A549 (cell line): Measurements from ENCODE around the gene MTARC1. TPM values are rescaled to one million over a fixed set of nuclear protein-coding genes. Genes with fewer than 3 reads are reported as not detected.
A peak's percentile ranks its signal among the peaks of the same experiment; 100 is the strongest.

Source experiments
- ATAC-seq, 2 experiments: fragments of 200-7000 bp in 1 of 2; fragments of >200 bp in 1 of 2; cut with Nextera tagmentation in 1 of 2; cut with Tn5 transposase in 1 of 2; 3 replicates each; pipeline versions ENCODE4 v1.8.0 to v1.9.1; 2018 to 2020; ENCODE audit warnings: mild to moderate bottlenecking in 1 of 2, moderate library complexity in 1 of 2
- CTCF ChIA-PET: fragments of 300-600 bp; sonication (Branson Sonifier 250); formaldehyde crosslinking; extraction: SDS; loops from one replicate; lab custom pipeline; 2021; ENCODE audit warnings: antibody characterized with exemption, inconsistent platforms; lab: Yijun Ruan, JAX
- POLR2A ChIA-PET: fragments of 350-600 bp; formaldehyde crosslinking; extraction: SDS; loops from one replicate; lab custom pipeline; 2021; ENCODE audit warnings: antibody characterized with exemption, inconsistent platforms; lab: Yijun Ruan, JAX
- DNase-seq, 2 experiments: peaks; one replicate each; pipeline versions ENCODE4 v3.0.0 to v3.0.0-alpha.2; 2011 to 2016; ENCODE audit warnings: low read depth in 1 of 2, low spot score in 1 of 2
- FAIRE-seq: peaks from 2 replicates; lab custom pipeline; 2011; peaks lifted over from hg19 to GRCh38; lab: Jason Lieb, UNC
- H3K27ac ChIP-seq, 2 experiments: fragments of >200 bp; sonication (Bioruptor Twin); formaldehyde crosslinking; 3 replicates each; pipeline ENCODE4 v1.5.1; 2016 to 2017
- H3K4me1 ChIP-seq: fragments of >200 bp; sonication (Bioruptor Twin); formaldehyde crosslinking; 3 replicates; pipeline ENCODE4 v1.6.1; 2016
- H3K4me2 ChIP-seq: fragments of >200 bp; sonication (Bioruptor Twin); formaldehyde crosslinking; 3 replicates; pipeline ENCODE4 v1.6.1; 2016
- H3K4me3 ChIP-seq: fragments of >200 bp; sonication (Bioruptor Twin); formaldehyde crosslinking; 3 replicates; pipeline ENCODE4 v1.5.1; 2016
- H3K9me3 ChIP-seq: fragments of >200 bp; sonication (Bioruptor Twin); formaldehyde crosslinking; 3 replicates; pipeline ENCODE4 v1.6.1; 2016
- BCL3 ChIP-seq: fragments of >200 bp; sonication (Bioruptor Twin); formaldehyde crosslinking; IDR thresholded peaks from 3 replicates; pipeline ENCODE4 v1.6.1; 2016
- CBX8 ChIP-seq: fragments of 200-600 bp; sonication (generic); IDR thresholded peaks from 2 replicates; pipeline ENCODE4 v1.6.1; 2016
- CHD2 ChIP-seq: fragments of 150-350 bp; IDR thresholded peaks from 2 replicates; pipeline ENCODE4 v1.6.1; 2014; ENCODE audit warnings: low read length; ENCODE audit not compliant: partially characterized antibody
- CTCF ChIP-seq: fragments of >200 bp; sonication (Bioruptor Twin); formaldehyde crosslinking; IDR thresholded peaks from 3 replicates; pipeline ENCODE4 v1.5.1; 2016
- EP300 ChIP-seq, 2 experiments: fragments of >200 bp; sonication (Bioruptor Twin); formaldehyde crosslinking; IDR thresholded peaks; 2 replicates in 1 of 2; 3 replicates in 1 of 2; pipeline ENCODE4 v1.6.1; 2016 to 2017
- FOXS1 ChIP-seq: fragments of 250-450 bp; sonication (Bioruptor Pico); IDR thresholded peaks from 2 replicates; pipeline ENCODE4 v1.5.0; 2020; ENCODE audit warnings: mild to moderate bottlenecking, moderate library complexity
- HOXA7 ChIP-seq: fragments of 250-450 bp; sonication (Bioruptor Pico); IDR thresholded peaks from 2 replicates; pipeline ENCODE4 v1.5.0; 2020; ENCODE audit warnings: mild to moderate bottlenecking, moderate library complexity
- HOXB5 ChIP-seq: fragments of 250-450 bp; sonication (Bioruptor Pico); IDR thresholded peaks from 2 replicates; pipeline ENCODE4 v1.5.0; 2020; ENCODE audit warnings: mild to moderate bottlenecking, moderate library complexity
- JUNB ChIP-seq: fragments of >200 bp; sonication (Bioruptor Twin); formaldehyde crosslinking; IDR thresholded peaks from 2 replicates; pipeline ENCODE4 v1.6.1; 2016
- KDM1A ChIP-seq: fragments of 200-600 bp; sonication (generic); IDR thresholded peaks from 2 replicates; pipeline ENCODE4 v1.6.1; 2016; ENCODE audit warnings: low read depth, mild to moderate bottlenecking
- KDM5A ChIP-seq: fragments of 200-600 bp; sonication (generic); IDR thresholded peaks from 2 replicates; pipeline ENCODE4 v1.6.1; 2016; ENCODE audit warnings: antibody characterized with exemption, mild to moderate bottlenecking
- MAX ChIP-seq: IDR thresholded peaks from 2 replicates; pipeline ENCODE4 v1.6.1; 2012
- MAZ ChIP-seq: fragments of 150-350 bp; IDR thresholded peaks from 2 replicates; pipeline ENCODE4 v1.6.1; 2014; ENCODE audit warnings: antibody characterized with exemption, low read depth, low read length, borderline replicate concordance
- MYC ChIP-seq: IDR thresholded peaks from 2 replicates; pipeline ENCODE4 v1.6.1; 2012; ENCODE audit warnings: mild to moderate bottlenecking, inconsistent platforms, low read length, improper control_type of control experiment, borderline replicate concordance
- NPAS2 ChIP-seq: fragments of 250-450 bp; sonication (Bioruptor Pico); IDR thresholded peaks from 2 replicates; pipeline ENCODE4 v1.8.0; 2022; ENCODE audit warnings: mild to moderate bottlenecking, moderate library complexity, borderline replicate concordance
- PHF8 ChIP-seq: fragments of 200-600 bp; sonication (generic); IDR thresholded peaks from 2 replicates; pipeline ENCODE4 v1.6.1; 2016; ENCODE audit warnings: low read depth, mild to moderate bottlenecking, antibody characterized with exemption, moderate library complexity, borderline replicate concordance
- RAD21 ChIP-seq, 2 experiments: fragments of >200 bp in 1 of 2; sonication (Bioruptor Twin) in 1 of 2; formaldehyde crosslinking in 1 of 2; IDR thresholded peaks in 1 of 2; conservative IDR thresholded peaks in 1 of 2; 2 replicates in 1 of 2; 3 replicates in 1 of 2; pipeline ENCODE4 v1.6.1; 2012 to 2018; ENCODE audit warnings: inconsistent platforms in 1 of 2
- RCOR1 ChIP-seq: fragments of 150-350 bp; IDR thresholded peaks from 2 replicates; pipeline ENCODE4 v1.6.1; 2014; ENCODE audit warnings: antibody characterized with exemption, low read length, low read depth
- RNF2 ChIP-seq: fragments of 200-600 bp; sonication (generic); IDR thresholded peaks from 2 replicates; pipeline ENCODE4 v1.6.1; 2016; ENCODE audit warnings: low read depth, mild to moderate bottlenecking, antibody characterized with exemption, moderate library complexity, borderline replicate concordance
- SMC3 ChIP-seq: fragments of >200 bp; sonication (Bioruptor Twin); formaldehyde crosslinking; IDR thresholded peaks from 3 replicates; pipeline ENCODE4 v1.6.1; 2018; ENCODE audit warnings: inconsistent platforms
- TFCP2L1 ChIP-seq: fragments of 250-450 bp; sonication (Bioruptor Pico); IDR thresholded peaks from 2 replicates; pipeline ENCODE4 v1.5.0; 2021; ENCODE audit warnings: mild to moderate bottlenecking
- TP53 ChIP-seq: fragments of 250-450 bp; sonication (Bioruptor Pico); IDR thresholded peaks from 2 replicates; pipeline ENCODE4 v1.5.0; 2021; ENCODE audit warnings: mild to moderate bottlenecking, moderate library complexity
- USF2 ChIP-seq: fragments of 450-650 bp; IDR thresholded peaks from 2 replicates; pipeline ENCODE4 v1.6.1; 2014; ENCODE audit warnings: antibody characterized with exemption
- ZNF302 ChIP-seq: fragments of 250-450 bp; sonication (Bioruptor Pico); IDR thresholded peaks from 2 replicates; pipeline ENCODE4 v1.9.0; 2021; ENCODE audit warnings: inconsistent platforms, mild to moderate bottlenecking, moderate library complexity
- WGBS: methylation state at CpG from one replicate; pipeline ENCODE4 v1.1.6; 2017; ENCODE audit errors: missing lambda C conversion rate; 5-methylcytosine and 5-hydroxymethylcytosine counted together
- polyA plus RNA-seq, 4 experiments: library from polyadenylated mRNA; depleted of rRNA in 3 of 4; stranded (reverse); fragments of >200 nt; fragmentation: RNase III in 1 of 4; extraction: RNeasy Plus Mini Kit Qiagen cat#74134 plus additional on column Dnase treatment in 1 of 4; gene quantifications; 2 replicates in 3 of 4; 3 replicates in 1 of 4; pipeline ENCODE4 v1.2.3, GENCODE V29; 2011 to 2017

Gene MTARC1
- polyA plus RNA-seq, 2 of the 4 experiments (the other 2 are of a cell fraction): 9.5 to 10.1 TPM

GRCh38 chr1:220776254-220776653 lies 10.5 kb upstream of the MTARC1 start:
- no peaks in the 10 kb centered on the region for H3K9me3 ChIP-seq
- DNase-seq (no peak), FAIRE-seq (no peak), ATAC-seq (no peak)
- no peak for TF ChIP-seq JUNB
- no peak for TF ChIP-seq MAZ
- no peak for TF ChIP-seq USF2
- no peak for TF ChIP-seq ZNF302 (CRISPR knock-in tag)
- no peak for TF ChIP-seq RCOR1
- no peak for TF ChIP-seq RNF2
- no peak for TF ChIP-seq MYC
- no peak for TF ChIP-seq CBX8
- no peak overlapping the region for H3K4me3 ChIP-seq
- ChIA-PET CTCF (interaction anchor here (0.6 to 5.2 kb wide), 48 partner anchors 8 to 589 kb away, joined by 3 to 78 read pairs (median 6); partner anchors contain the start of genes C1orf115, MTARC1 and MTARC2), POLR2A (no interaction called here)
- no peaks in the 10 kb centered on the region for H3K4me1 ChIP-seq
- H3K27ac ChIP-seq: no peak overlapping the region
- H3K4me2 ChIP-seq: no peak overlapping the region
- WGBS: 87% methylated on average over 7 of the region's 7 CpGs

GRCh38 chr1:220776720-220777326 lies 9.9 kb upstream of the MTARC1 start:
- 32% methylated on average over 17 of the region's 19 CpGs for WGBS
- ChIA-PET POLR2A (no interaction called here), CTCF (interaction anchor here (0.6 to 5.2 kb wide), 50 partner anchors 9 to 1678 kb away, joined by 3 to 78 read pairs (median 5); partner anchors contain the start of genes C1orf115, MTARC1 and MTARC2)
- no peak overlapping the region for H3K4me2 ChIP-seq
- no peak overlapping the region for H3K4me3 ChIP-seq
- H3K27ac ChIP-seq: no peak overlapping the region
- H3K4me1 ChIP-seq: no peaks in the 10 kb centered on the region
- H3K9me3 ChIP-seq: no peaks in the 10 kb centered on the region
- ATAC-seq (peak; percentile 99 to 100), DNase-seq (peak; percentile 72 to 91), FAIRE-seq (no peak)
- TF ChIP-seq CHD2 (no peak), SMC3 (peak; percentile 85), CTCF (peak; percentile 93), RAD21 (conservative IDR thresholded peaks at IDR 0.05 in 1 of 2, IDR thresholded peaks at IDR 0.05 in 1 of 2) (peak; percentile 94 to 96), FOXS1 (no peak)

- Histone ChIP-seq H3K27ac (no peak overlapping the region), H3K4me3 (no peak overlapping the region), H3K4me1 (peaks cover 12% of the 10 kb centered on the region; the same call in 2 of the 3 replicates), H3K9me3 (no peaks in the 10 kb centered on the region), H3K4me2 (no peak overlapping the region)
- TF ChIP-seq TFCP2L1 (CRISPR knock-in tag) (no peak), CHD2 (no peak), HOXA7 (no peak), PHF8 (no peak), KDM1A (no peak), MAX (no peak), TP53 (no peak), RNF2 (no peak), EP300 (IDR thresholded peaks at IDR 0.05) (no peak), HOXB5 (CRISPR knock-in tag) (no peak), KDM5A (no peak), FOXS1 (no peak), MYC (no peak), SMC3 (no peak), NPAS2 (CRISPR knock-in tag) (no peak), BCL3 (no peak), RAD21 (conservative IDR thresholded peaks at IDR 0.05 in 1 of 2, IDR thresholded peaks at IDR 0.05 in 1 of 2) (no peak)
- ATAC-seq (no peak), DNase-seq (no peak), FAIRE-seq (no peak)
- CTCF ChIA-PET: interaction anchor here (1.4 to 2.0 kb wide), 3 partner anchors 12 to 502 kb away, joined by 3 to 4 read pairs (median 4); no protein-coding TSS in a partner anchor
- WGBS: 83% methylated on average over 3 of the region's 3 CpGs
- POLR2A ChIA-PET: no interaction called here
These were observed 3.3 kb upstream of the MTARC1 start for GRCh38 chr1:220783453-220783852.
